K562 (cell line): Measurements from ENCODE around the gene PSMD13.

Experiments used
- ARNT ChIP-seq, 2 experiments: fragments of 450-650 bp; IDR thresholded peaks; 2 replicates each; pipeline ENCODE4 v1.6.1; 2016; ENCODE audit warnings: mild to moderate bottlenecking in 1 of 2
- BRD9 ChIP-seq: fragments of 450-650 bp; IDR thresholded peaks from 2 replicates; pipeline ENCODE4 v1.6.1; 2018; ENCODE audit warnings: low read depth; ENCODE audit not compliant: partially characterized antibody
- EZH2 ChIP-seq: IDR thresholded peaks from 2 replicates; pipeline ENCODE4 v1.6.1; 2012; ENCODE audit warnings: low read depth, mild to moderate bottlenecking, inconsistent platforms, low read length, borderline replicate concordance
- FOXM1 ChIP-seq, 2 experiments: fragments of 450-650 bp in 1 of 2; sonication (generic) in 1 of 2; formaldehyde crosslinking in 1 of 2; IDR thresholded peaks; 2 replicates each; pipeline versions ENCODE4 v1.6.1 to v1.9.0; 2017 to 2022; ENCODE audit warnings: low read depth in 2 of 2, mild to moderate bottlenecking in 2 of 2, missing genetic modification reagents in 1 of 2, moderate library complexity in 1 of 2
- GABPA ChIP-seq: fragments of 200-800 bp; sonication (Bioruptor generic); conservative IDR thresholded peaks from 2 replicates; pipeline ENCODE4 v1.6.1; 2016; ENCODE audit warnings: low read depth, missing genetic modification characterization, missing compliant biosample characterization
- MAFG ChIP-seq: fragments of 450-650 bp; conservative IDR thresholded peaks from 2 replicates; pipeline ENCODE4 v1.6.1; 2016; ENCODE audit warnings: missing genetic modification characterization, missing compliant biosample characterization
- POLR2A ChIP-seq: fragments of 450-650 bp; conservative IDR thresholded peaks from 2 replicates; pipeline ENCODE4 v1.6.1; 2016
- TF ChIP-seq, protein P1 (sequence below), 3 experiments: IDR thresholded peaks in 2 of 3; conservative IDR thresholded peaks in 1 of 3; 2 replicates each; pipeline ENCODE4 v1.5.1; 2011 to 2012; ENCODE audit warnings: low read length in 3 of 3, mild to moderate bottlenecking in 3 of 3, control low read depth in 2 of 3, improper control_type of control experiment in 1 of 3, inconsistent platforms in 1 of 3, low read depth in 1 of 3, mixed read lengths in 1 of 3, moderate library complexity in 1 of 3; ENCODE audit not compliant: insufficient read depth in 2 of 3
- TF ChIP-seq, protein P2 (sequence below): fragments of 450-650 bp; IDR thresholded peaks from 2 replicates; pipeline ENCODE4 v1.7.1; 2018; ENCODE audit warnings: mild to moderate bottlenecking, low read depth; ENCODE audit not compliant: partially characterized antibody

DNA sequence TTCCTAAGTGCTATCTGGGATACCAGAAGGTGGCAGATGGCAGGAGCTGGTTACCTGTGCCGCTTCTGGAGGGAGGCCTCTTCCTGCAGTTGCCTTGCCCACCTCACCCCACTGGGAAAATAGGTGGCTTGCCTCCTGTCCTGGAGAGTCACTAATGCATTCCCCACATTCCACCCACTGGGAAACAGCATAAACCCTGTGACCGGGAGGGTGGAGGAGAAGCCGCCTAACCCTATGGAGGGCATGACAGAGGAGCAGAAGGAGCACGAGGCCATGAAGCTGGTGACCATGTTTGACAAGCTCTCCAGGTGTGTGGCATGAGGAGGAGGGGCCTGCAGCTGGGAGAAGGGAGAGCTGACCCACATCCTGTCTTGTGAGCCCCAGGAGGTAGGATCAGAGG is 23.7 kb upstream of the PSMD13 start:
- TF ChIP-seq POLR2A (no peak), ARNT (IDR thresholded peaks at IDR 0.05) (no peak), FOXM1 (IDR thresholded peaks at IDR 0.05; ENCODE audit: low read depth) (no peak), FOXM1 (CRISPR knock-in tag; IDR thresholded peaks at IDR 0.05; ENCODE audit: low read depth) (no peak), EZH2 (no peak), GABPA (no peak), MAFG (no peak), BRD9 (no peak)
- TF ChIP-seq, protein P1, sequence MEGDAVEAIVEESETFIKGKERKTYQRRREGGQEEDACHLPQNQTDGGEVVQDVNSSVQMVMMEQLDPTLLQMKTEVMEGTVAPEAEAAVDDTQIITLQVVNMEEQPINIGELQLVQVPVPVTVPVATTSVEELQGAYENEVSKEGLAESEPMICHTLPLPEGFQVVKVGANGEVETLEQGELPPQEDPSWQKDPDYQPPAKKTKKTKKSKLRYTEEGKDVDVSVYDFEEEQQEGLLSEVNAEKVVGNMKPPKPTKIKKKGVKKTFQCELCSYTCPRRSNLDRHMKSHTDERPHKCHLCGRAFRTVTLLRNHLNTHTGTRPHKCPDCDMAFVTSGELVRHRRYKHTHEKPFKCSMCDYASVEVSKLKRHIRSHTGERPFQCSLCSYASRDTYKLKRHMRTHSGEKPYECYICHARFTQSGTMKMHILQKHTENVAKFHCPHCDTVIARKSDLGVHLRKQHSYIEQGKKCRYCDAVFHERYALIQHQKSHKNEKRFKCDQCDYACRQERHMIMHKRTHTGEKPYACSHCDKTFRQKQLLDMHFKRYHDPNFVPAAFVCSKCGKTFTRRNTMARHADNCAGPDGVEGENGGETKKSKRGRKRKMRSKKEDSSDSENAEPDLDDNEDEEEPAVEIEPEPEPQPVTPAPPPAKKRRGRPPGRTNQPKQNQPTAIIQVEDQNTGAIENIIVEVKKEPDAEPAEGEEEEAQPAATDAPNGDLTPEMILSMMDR (IDR thresholded peaks at IDR 0.05 in 2 of 3, conservative IDR thresholded peaks at IDR 0.05 in 1 of 3; ENCODE audit: insufficient read depth in 2 of 3, low read depth in 1 of 3, low read length in 3 of 3): no peak
- TF ChIP-seq, protein P2, sequence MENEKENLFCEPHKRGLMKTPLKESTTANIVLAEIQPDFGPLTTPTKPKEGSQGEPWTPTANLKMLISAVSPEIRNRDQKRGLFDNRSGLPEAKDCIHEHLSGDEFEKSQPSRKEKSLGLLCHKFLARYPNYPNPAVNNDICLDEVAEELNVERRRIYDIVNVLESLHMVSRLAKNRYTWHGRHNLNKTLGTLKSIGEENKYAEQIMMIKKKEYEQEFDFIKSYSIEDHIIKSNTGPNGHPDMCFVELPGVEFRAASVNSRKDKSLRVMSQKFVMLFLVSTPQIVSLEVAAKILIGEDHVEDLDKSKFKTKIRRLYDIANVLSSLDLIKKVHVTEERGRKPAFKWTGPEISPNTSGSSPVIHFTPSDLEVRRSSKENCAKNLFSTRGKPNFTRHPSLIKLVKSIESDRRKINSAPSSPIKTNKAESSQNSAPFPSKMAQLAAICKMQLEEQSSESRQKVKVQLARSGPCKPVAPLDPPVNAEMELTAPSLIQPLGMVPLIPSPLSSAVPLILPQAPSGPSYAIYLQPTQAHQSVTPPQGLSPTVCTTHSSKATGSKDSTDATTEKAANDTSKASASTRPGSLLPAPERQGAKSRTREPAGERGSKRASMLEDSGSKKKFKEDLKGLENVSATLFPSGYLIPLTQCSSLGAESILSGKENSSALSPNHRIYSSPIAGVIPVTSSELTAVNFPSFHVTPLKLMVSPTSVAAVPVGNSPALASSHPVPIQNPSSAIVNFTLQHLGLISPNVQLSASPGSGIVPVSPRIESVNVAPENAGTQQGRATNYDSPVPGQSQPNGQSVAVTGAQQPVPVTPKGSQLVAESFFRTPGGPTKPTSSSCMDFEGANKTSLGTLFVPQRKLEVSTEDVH: no peak
